NCI-H82 treated with DMSO at 0.1 percent for 48 hours (cell line): Measurements from ENCODE around the gene KDM1A.
"Not testable (repeated sequence)": the region's sequence is repeated elsewhere in the genome, so short reads cannot be mapped to it uniquely, and the experiment has no call there.

ENCODE experiments used
- DNase-seq: peaks from one replicate; lab custom pipeline; 2025; ENCODE audit not compliant: unreplicated experiment; lab: John Stamatoyannopoulos, UW

The KDM1A gene

GRCh38 chr1:23010025-23010424 is 9.2 kb upstream of the KDM1A start:
- not testable (repeated sequence) for DNase-seq

- peak; percentile 69 for DNase-seq
Observed at GRCh38 chr1:23013657-23014056, 5.6 kb upstream of the KDM1A start.

- no peak for DNase-seq
Observed at GRCh38 chr1:23018661-23019093, 591 bp upstream of the KDM1A start.

- DNase-seq, result peak; percentile 61
Observed at GRCh38 chr1:23019863-23020625, 776 bp downstream of the KDM1A start.

- peak; percentile 23 for DNase-seq
Observed at GRCh38 chr1:23020706-23021405, 1.6 kb downstream of the KDM1A start.

GRCh38 chr1:23021834-23022233 is 2.6 kb downstream of the KDM1A start:
- DNase-seq, result no peak

GRCh38 chr1:23023174-23023845 is 4.0 kb downstream of the KDM1A start:
- DNase-seq, result no peak

- no peak for DNase-seq
Observed at GRCh38 chr1:23026568-23026967, 7.3 kb downstream of the KDM1A start.

- DNase-seq, result no peak
Observed at GRCh38 chr1:23027352-23027907, 8.2 kb downstream of the KDM1A start.

- no peak for DNase-seq
Observed at GRCh38 chr1:23029337-23029736, 10.1 kb downstream of the KDM1A start.

GRCh38 chr1:23035823-23036452 is 16.7 kb downstream of the KDM1A start:
- DNase-seq, result peak; percentile 57

GRCh38 chr1:23037081-23037740 is 17.9 kb downstream of the KDM1A start:
- DNase-seq, result no peak

- no peak for DNase-seq
Observed at GRCh38 chr1:23039308-23039826, 20.1 kb downstream of the KDM1A start.

- no peak for DNase-seq
Observed at GRCh38 chr1:23040509-23040908, 21.2 kb downstream of the KDM1A start.

- DNase-seq, result no peak
Observed at GRCh38 chr1:23044035-23044434, 24.8 kb downstream of the KDM1A start.

- no peak for DNase-seq
Observed at GRCh38 chr1:23050201-23050600, 30.9 kb downstream of the KDM1A start.

GRCh38 chr1:23051290-23051909 is 32.1 kb downstream of the KDM1A start:
- no peak for DNase-seq

GRCh38 chr1:23057301-23057700 is 38.0 kb downstream of the KDM1A start:
- no peak for DNase-seq

GRCh38 chr1:23062271-23062670 is 43.0 kb downstream of the KDM1A start:
- DNase-seq, result no peak

GRCh38 chr1:23065385-23065784 is 46.1 kb downstream of the KDM1A start:
- no peak for DNase-seq
